HepG2 (cell line): ENCODE results near the gene TSPAN31. TPM values are rescaled to one million over a fixed set of nuclear protein-coding genes. Genes with fewer than 3 reads are reported as not detected.

ENCODE experiments used
- ARID3A ChIP-seq: IDR thresholded peaks from 2 replicates; pipeline ENCODE4 v1.6.1; 2012; ENCODE audit warnings: low read depth, low read length, improper control_type of control experiment
- CEBPB ChIP-seq: IDR thresholded peaks from 2 replicates; pipeline ENCODE4 v1.6.1; 2011; ENCODE audit warnings: low read depth, low read length, improper control_type of control experiment, borderline replicate concordance
- E2F1 ChIP-seq: sonication (generic); formaldehyde crosslinking; IDR thresholded peaks from 2 replicates; pipeline ENCODE4 v1.5.0; 2020; ENCODE audit warnings: missing genetic modification reagents
- GPN1 ChIP-seq: sonication (generic); formaldehyde crosslinking; IDR thresholded peaks from 2 replicates; pipeline ENCODE4 v1.5.1; 2020; ENCODE audit warnings: missing genetic modification reagents, borderline replicate concordance
- GTF2F1 ChIP-seq: fragments of 150-350 bp; IDR thresholded peaks from 2 replicates; pipeline ENCODE4 v1.6.1; 2014; ENCODE audit warnings: low read length
- KLF16 ChIP-seq, 2 experiments: sonication (generic) in 1 of 2; formaldehyde crosslinking in 1 of 2; IDR thresholded peaks; 2 replicates each; pipeline versions ENCODE4 v1.6.1 to v1.8.0; 2016 to 2023; ENCODE audit warnings: missing genetic modification reagents in 2 of 2, missing compliant biosample characterization in 1 of 2
- MZF1 ChIP-seq: sonication (generic); formaldehyde crosslinking; IDR thresholded peaks from 2 replicates; pipeline ENCODE4 v1.8.1; 2023; ENCODE audit warnings: mild to moderate bottlenecking, missing genetic modification reagents, borderline replicate concordance
- TBL1XR1 ChIP-seq: fragments of 150-350 bp; IDR thresholded peaks from 2 replicates; pipeline ENCODE4 v1.6.1; 2014; ENCODE audit warnings: borderline replicate concordance, low read length; ENCODE audit not compliant: partially characterized antibody
- TCF7L2 ChIP-seq: IDR thresholded peaks from 2 replicates; pipeline ENCODE4 v1.6.1; 2011; ENCODE audit warnings: mild to moderate bottlenecking, low read depth, low read length, moderate library complexity
- THAP7 ChIP-seq: sonication (generic); formaldehyde crosslinking; IDR thresholded peaks from 2 replicates; pipeline ENCODE4 v1.8.1; 2023; ENCODE audit warnings: mild to moderate bottlenecking, missing genetic modification reagents
- ZBED4 ChIP-seq: sonication (generic); formaldehyde crosslinking; IDR thresholded peaks from 2 replicates; pipeline ENCODE4 v1.4.0; 2020; ENCODE audit warnings: missing genetic modification reagents, borderline replicate concordance
- ZNF207 ChIP-seq: fragments of 450-650 bp; IDR thresholded peaks from 2 replicates; pipeline ENCODE4 v1.6.1; 2016; ENCODE audit warnings: antibody characterized with exemption, borderline replicate concordance
- ZNF460 ChIP-seq: sonication (generic); formaldehyde crosslinking; IDR thresholded peaks from 2 replicates; pipeline ENCODE4 v1.5.1; 2020; ENCODE audit warnings: missing genetic modification reagents, mild to moderate bottlenecking, borderline replicate concordance
- ZNF574 ChIP-seq: sonication (generic); formaldehyde crosslinking; IDR thresholded peaks from 2 replicates; pipeline ENCODE4 v1.4.0; 2020; ENCODE audit warnings: missing genetic modification reagents
- ZNF629 ChIP-seq: sonication (generic); formaldehyde crosslinking; conservative IDR thresholded peaks from 2 replicates; pipeline ENCODE4 v1.5.0; 2020; ENCODE audit warnings: missing genetic modification reagents
- ZNF713 ChIP-seq: sonication (generic); formaldehyde crosslinking; IDR thresholded peaks from 2 replicates; pipeline ENCODE4 v1.4.0; 2020; ENCODE audit warnings: mild to moderate bottlenecking, missing genetic modification reagents
- ZSCAN31 ChIP-seq: sonication (generic); formaldehyde crosslinking; IDR thresholded peaks from 2 replicates; pipeline ENCODE4 v1.5.0; 2020; ENCODE audit warnings: low read depth, mild to moderate bottlenecking, missing genetic modification reagents
- polyA plus RNA-seq, 8 experiments: library from polyadenylated mRNA; depleted of rRNA in 3 of 8; stranded (reverse) in 7 of 8; unstranded in 1 of 8; fragments of >200 nt; fragmentation: Illumina TruSeq in 4 of 8; extraction: Trizol in 4 of 8; gene quantifications; 2 replicates each; pipeline versions ENCODE4 v1.2.1 to v1.2.3, GENCODE V29; 2011 to 2016; ENCODE audit warnings: low read depth in 4 of 8, missing spikeins in 1 of 8, mixed read lengths in 1 of 8; ENCODE audit not compliant: insufficient read depth in 1 of 8
- total RNA-seq, 5 experiments: library from RNA; depleted of rRNA; stranded (reverse); fragments of >200 nt; fragmentation: Illumina TruSeq; extraction: Trizol; gene quantifications; 2 replicates each; pipeline ENCODE4 v1.2.3, GENCODE V29; 2016; ENCODE audit warnings: low read depth in 1 of 5

TSPAN31 gene
- total and polyA plus RNA-seq, 2 of the 13 experiments (the other 11 are each of a cell fraction or from before 2014, with no cell fraction given), result 10.4 to 24.6 TPM

- no peak for TF ChIP-seq ZNF207
- TF ChIP-seq TCF7L2, result no peak
- TF ChIP-seq CEBPB, result peak; percentile 79; the same call in 1 of the 2 replicates
- TF ChIP-seq ZNF713 (CRISPR knock-in tag), result no peak
- TF ChIP-seq ZNF574 (CRISPR knock-in tag), result peak; percentile 82
- no peak for TF ChIP-seq ZNF460
- no peak for TF ChIP-seq E2F1 (CRISPR knock-in tag)
- no peak for TF ChIP-seq THAP7 (CRISPR knock-in tag)
- TF ChIP-seq ZSCAN31, result 0 out of 2 replicates have a peak, but pooled peaks have one; percentile 9
- peak; percentile 53; the same call in 1 of the 2 replicates for TF ChIP-seq GTF2F1
- TF ChIP-seq TBL1XR1, result no peak
- TF ChIP-seq GPN1 (CRISPR knock-in tag), result no peak
- no peak for TF ChIP-seq ZNF629 (CRISPR knock-in tag)
- peak in 1 of 2 experiments; percentile 57; a peak in 1 of 4 replicates for TF ChIP-seq KLF16 (CRISPR knock-in tag; IDR thresholded peaks at IDR 0.05)
- no peak for TF ChIP-seq MZF1
- no peak for TF ChIP-seq ZBED4
- no peak for TF ChIP-seq ARID3A
These were observed at the start of gene TSPAN31 (continued) for GRCh38 chr12:57744777-57745484.
